Osteoblast (primary cell): ENCODE results near the gene PYY. TPM values are rescaled to one million over a fixed set of nuclear protein-coding genes. Genes with fewer than 3 reads are reported as not detected.

Experiments
- DNase-seq: peaks from one replicate; pipeline ENCODE4 v3.0.0; 2011; ENCODE audit warnings: low spot score, mixed read lengths; ENCODE audit not compliant: insufficient read length; ENCODE audit errors: missing footprints
- H2AFZ ChIP-seq: 2 replicates; pipeline ENCODE4 v1.6.0; 2011; ENCODE audit warnings: mild to moderate bottlenecking, low read length
- H3K27ac ChIP-seq: 2 replicates; pipeline ENCODE4 v1.5.1; 2011; ENCODE audit warnings: mild to moderate bottlenecking, low read depth, low read length, moderate library complexity
- H3K27me3 ChIP-seq: 2 replicates; pipeline ENCODE4 v1.6.0; 2012; ENCODE audit warnings: mild to moderate bottlenecking, control low read depth, inconsistent platforms, low read length, moderate library complexity; ENCODE audit not compliant: insufficient read depth
- H3K36me3 ChIP-seq: 2 replicates; pipeline ENCODE4 v1.5.1; 2011; ENCODE audit warnings: mild to moderate bottlenecking, low read length, control low read depth, moderate library complexity; ENCODE audit not compliant: insufficient read depth
- H3K4me1 ChIP-seq: 2 replicates; pipeline ENCODE4 v1.5.1; 2011; ENCODE audit warnings: mild to moderate bottlenecking, low read length, control low read depth, moderate library complexity; ENCODE audit not compliant: insufficient read depth
- H3K4me2 ChIP-seq: 2 replicates; pipeline ENCODE4 v1.6.0; 2011; ENCODE audit warnings: mild to moderate bottlenecking, low read length; ENCODE audit not compliant: insufficient read depth
- H3K4me3 ChIP-seq: fragments of 200-600 bp; sonication (generic); 3 replicates; pipeline ENCODE4 v1.5.1; 2012; ENCODE audit warnings: mild to moderate bottlenecking, low read length, inconsistent platforms; ENCODE audit not compliant: insufficient read depth
- H3K79me2 ChIP-seq: 2 replicates; pipeline ENCODE4 v1.6.0; 2012; ENCODE audit warnings: mild to moderate bottlenecking, low read length, control low read depth, inconsistent platforms; ENCODE audit not compliant: insufficient read depth
- H3K9me3 ChIP-seq: 2 replicates; pipeline ENCODE4 v1.5.1; 2011; ENCODE audit warnings: low read depth, low read length, control low read depth
- H4K20me1 ChIP-seq: 2 replicates; pipeline ENCODE4 v1.6.0; 2012; ENCODE audit warnings: mild to moderate bottlenecking, low read length, control low read depth; ENCODE audit not compliant: insufficient read depth
- CTCF ChIP-seq: IDR thresholded peaks from 2 replicates; pipeline ENCODE4 v1.5.1; 2011; ENCODE audit warnings: mild to moderate bottlenecking, low read depth, low read length, moderate library complexity; ENCODE audit errors: extremely low read depth
- total RNA-seq: library from RNA; depleted of rRNA; stranded (reverse); fragments of >200 nt; gene quantifications from 2 replicates; pipeline ENCODE4 v1.2.3, GENCODE V29; 2012

PYY gene
- total RNA-seq, 1 donor = not detected

- H2AFZ ChIP-seq = peak overlapping the region; percentile 77
- peaks cover 21% of the 10 kb centered on the region for H3K27me3 ChIP-seq
- TF ChIP-seq CTCF = peak; percentile 55
- H3K27ac ChIP-seq = no peak overlapping the region
- no peaks in the 10 kb centered on the region for H3K9me3 ChIP-seq
- peak overlapping the region; percentile 49 for H3K4me3 ChIP-seq
- H3K4me2 ChIP-seq = peak overlapping the region; percentile 77
- H3K36me3 ChIP-seq = no peaks in the 10 kb centered on the region
- no peaks in the 10 kb centered on the region for H3K79me2 ChIP-seq
- DNase-seq = no peak
- H3K4me1 ChIP-seq = no peaks in the 10 kb centered on the region
- H4K20me1 ChIP-seq = no peaks in the 10 kb centered on the region
Observed at GRCh38 chr17:43917348-43918025, 36.3 kb downstream of the PYY start.

- Histone ChIP-seq H3K27me3 (peaks cover 18% of the 10 kb centered on the region), H3K9me3 (no peaks in the 10 kb centered on the region), H4K20me1 (no peaks in the 10 kb centered on the region), H3K27ac (no peak overlapping the region), H2AFZ (peak overlapping the region; percentile 77), H3K36me3 (no peaks in the 10 kb centered on the region), H3K4me3 (peak overlapping the region; percentile 49), H3K4me1 (no peaks in the 10 kb centered on the region), H3K4me2 (peak overlapping the region; percentile 77), H3K79me2 (no peaks in the 10 kb centered on the region)
- no peak for TF ChIP-seq CTCF
- no peak for DNase-seq
Observed at GRCh38 chr17:43917016-43917347, 36.8 kb downstream of the PYY start.

GRCh38 chr17:43916385-43916784 lies 37.4 kb downstream of the PYY start:
- Histone ChIP-seq H3K36me3 (no peaks in the 10 kb centered on the region), H3K4me1 (no peaks in the 10 kb centered on the region), H4K20me1 (no peaks in the 10 kb centered on the region), H2AFZ (no peak overlapping the region), H3K4me3 (no peak overlapping the region), H3K4me2 (no peak overlapping the region), H3K9me3 (no peaks in the 10 kb centered on the region), H3K27me3 (peaks cover 23% of the 10 kb centered on the region), H3K79me2 (no peaks in the 10 kb centered on the region), H3K27ac (no peak overlapping the region)
- TF ChIP-seq CTCF = no peak
- DNase-seq = no peak

GRCh38 chr17:43915559-43915958 lies 38.2 kb downstream of the PYY start:
- H4K20me1 ChIP-seq = no peaks in the 10 kb centered on the region
- no peaks in the 10 kb centered on the region for H3K9me3 ChIP-seq
- no peaks in the 10 kb centered on the region for H3K4me1 ChIP-seq
- no peak for TF ChIP-seq CTCF
- no peak overlapping the region for H3K4me3 ChIP-seq
- H2AFZ ChIP-seq = no peak overlapping the region
- no peak overlapping the region for H3K4me2 ChIP-seq
- H3K27me3 ChIP-seq = peaks cover 23% of the 10 kb centered on the region
- no peaks in the 10 kb centered on the region for H3K36me3 ChIP-seq
- DNase-seq = no peak
- no peak overlapping the region for H3K27ac ChIP-seq
- H3K79me2 ChIP-seq = no peaks in the 10 kb centered on the region
